Left kidney (tissue), 8 donors: ENCODE data around the gene FEM1B. TPM values are rescaled to one million over a fixed set of nuclear protein-coding genes. Genes with fewer than 3 reads are reported as not detected.
A peak's percentile ranks its signal among the peaks of the same experiment; 100 is the strongest.
"Not testable (repeated sequence)": the region's sequence is repeated elsewhere in the genome, so short reads cannot be mapped to it uniquely, and the experiment has no call there.

Source experiments
- DNase-seq: peaks from one replicate; pipeline ENCODE4 v3.0.0-alpha.2; 2013
- long read RNA-seq, 8 donors: transcript quantifications; one replicate each; lab custom pipeline, GENCODE V29; 2026
- polyA plus RNA-seq: library from polyadenylated mRNA; unstranded; fragments of 120-200 nt; gene quantifications from one replicate; pipeline ENCODE4 v1.2.1, GENCODE V29; 2013; ENCODE audit not compliant: insufficient read length

The FEM1B gene
- 67.6 TPM for polyA plus RNA-seq
- long read RNA-seq, donor 1, full-length matches to known transcripts, result 10 of 10 reads
- long read RNA-seq, donor 1, partial matches to known transcripts, result 0 of 10 reads
- long read RNA-seq, donor 1, other reads (novel, unspliced or antisense), result 0 of 10 reads
- long read RNA-seq, donor 2, full-length matches to known transcripts, result 15 of 45 reads
- long read RNA-seq, donor 2, partial matches to known transcripts, result 30 of 45 reads
- long read RNA-seq, donor 2, other reads (novel, unspliced or antisense), result 0 of 45 reads
- long read RNA-seq, donor 3, full-length matches to known transcripts, result 12 of 12 reads
- long read RNA-seq, donor 3, partial matches to known transcripts, result 0 of 12 reads
- long read RNA-seq, donor 3, other reads (novel, unspliced or antisense), result 0 of 12 reads
- long read RNA-seq, donor 4, result 0 reads
- long read RNA-seq, donor 5, full-length matches to known transcripts, result 17 of 17 reads
- long read RNA-seq, donor 5, partial matches to known transcripts, result 0 of 17 reads
- long read RNA-seq, donor 5, other reads (novel, unspliced or antisense), result 0 of 17 reads
- long read RNA-seq, donor 6, full-length matches to known transcripts, result 10 of 10 reads
- long read RNA-seq, donor 6, partial matches to known transcripts, result 0 of 10 reads
- long read RNA-seq, donor 6, other reads (novel, unspliced or antisense), result 0 of 10 reads
- long read RNA-seq, donor 7, full-length matches to known transcripts, result 10 of 10 reads
- long read RNA-seq, donor 7, partial matches to known transcripts, result 0 of 10 reads
- long read RNA-seq, donor 7, other reads (novel, unspliced or antisense), result 0 of 10 reads
- long read RNA-seq, donor 8, full-length matches to known transcripts, result 3 of 3 reads
- long read RNA-seq, donor 8, partial matches to known transcripts, result 0 of 3 reads
- long read RNA-seq, donor 8, other reads (novel, unspliced or antisense), result 0 of 3 reads

- peak; percentile 91 for DNase-seq
Observed at GRCh38 chr15:68277603-68278344, at the start of gene FEM1B. TSS of gene FEM1B (plus strand) at chr15:68277745. CDS start at chr15:68278418, 673 bp downstream.

GRCh38 chr15:68228143-68228970 is 49.2 kb upstream of the FEM1B start:
- no peak for DNase-seq

- no peak for DNase-seq
Observed at GRCh38 chr15:68228971-68229385, 48.6 kb upstream of the FEM1B start.

- peak; percentile 76 for DNase-seq
Observed at GRCh38 chr15:68229386-68230156, 48.0 kb upstream of the FEM1B start, which contains the start of gene CLN6. TSS of gene CLN6 (minus strand) at chr15:68229728. CDS start at chr15:68229584, 144 bp downstream.

- no peak for DNase-seq
Observed at GRCh38 chr15:68230157-68231100, 47.1 kb upstream of the FEM1B start.

- DNase-seq, result no peak
Observed at GRCh38 chr15:68231102-68231818, 46.3 kb upstream of the FEM1B start.

GRCh38 chr15:68232449-68232848 is 45.1 kb upstream of the FEM1B start:
- DNase-seq, result no peak

GRCh38 chr15:68232937-68233336 is 44.6 kb upstream of the FEM1B start:
- no peak for DNase-seq

GRCh38 chr15:68234060-68234459 is 43.5 kb upstream of the FEM1B start:
- DNase-seq, result no peak

- DNase-seq, result not testable (repeated sequence)
Observed at GRCh38 chr15:68234520-68234919, 43.0 kb upstream of the FEM1B start.

GRCh38 chr15:68235022-68235421 is 42.5 kb upstream of the FEM1B start:
- DNase-seq, result no peak

- DNase-seq, result no peak
Observed at GRCh38 chr15:68239025-68239424, 38.5 kb upstream of the FEM1B start.

- no peak for DNase-seq
Observed at GRCh38 chr15:68241088-68241935, 36.2 kb upstream of the FEM1B start.

GRCh38 chr15:68244235-68244634 is 33.3 kb upstream of the FEM1B start:
- no peak for DNase-seq

GRCh38 chr15:68249058-68249713 is 28.4 kb upstream of the FEM1B start:
- DNase-seq, result no peak

GRCh38 chr15:68252925-68253534 is 24.5 kb upstream of the FEM1B start:
- peak; percentile 78 for DNase-seq
